HUDEP-2 (cell line): ENCODE results near the gene ZFAND4.
"Not testable (repeated sequence)": the region's sequence is repeated elsewhere in the genome, so short reads cannot be mapped to it uniquely, and the experiment has no call there.

ENCODE experiments used
- DNase-seq, 76 experiments: peaks; one replicate each; lab custom pipeline; 2025; ENCODE audit not compliant: unreplicated experiment in 76 of 76; lab: John Stamatoyannopoulos, UW

Gene ZFAND4

GRCh38 chr10:45644527-45644926 is 28.0 kb downstream of the ZFAND4 start:
- no peak for DNase-seq

GRCh38 chr10:45640941-45641340 is 31.6 kb downstream of the ZFAND4 start:
- no peak for DNase-seq

GRCh38 chr10:45640049-45640448 is 32.5 kb downstream of the ZFAND4 start:
- no peak for DNase-seq

DNA sequence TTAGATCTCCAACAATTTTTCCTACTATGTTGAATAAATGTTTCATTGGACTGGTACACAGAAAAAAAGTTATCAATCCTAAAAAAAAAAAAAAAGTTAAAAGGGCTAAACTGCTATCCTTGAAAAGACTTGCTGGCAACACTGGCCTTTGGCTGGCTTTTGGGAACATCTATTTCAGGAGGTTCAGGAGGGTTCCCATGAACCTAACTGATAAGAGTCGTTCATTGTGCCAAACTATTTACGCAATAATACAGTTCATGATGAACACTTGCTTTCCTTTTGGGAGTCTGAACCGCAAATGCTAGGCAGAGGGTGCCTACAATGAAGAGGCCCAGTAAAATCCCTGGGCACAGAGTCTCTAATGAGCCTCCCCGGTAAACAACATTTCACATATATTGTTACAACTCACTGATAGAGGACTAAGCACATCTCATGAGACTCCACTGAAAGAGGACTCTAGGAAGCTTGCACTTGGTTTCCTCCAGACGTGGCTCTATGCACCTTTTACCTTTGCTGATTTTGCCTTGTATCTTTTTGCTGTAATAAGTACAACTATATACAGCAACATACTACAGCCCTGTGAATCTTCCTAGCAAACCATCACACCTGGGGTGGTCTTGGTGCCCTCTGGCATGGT is 45.0 kb downstream of the ZFAND4 start:
- DNase-seq: no peak

- no peak for DNase-seq
These were observed 46.7 kb downstream of the ZFAND4 start for GRCh38 chr10:45625879-45626278.

DNA sequence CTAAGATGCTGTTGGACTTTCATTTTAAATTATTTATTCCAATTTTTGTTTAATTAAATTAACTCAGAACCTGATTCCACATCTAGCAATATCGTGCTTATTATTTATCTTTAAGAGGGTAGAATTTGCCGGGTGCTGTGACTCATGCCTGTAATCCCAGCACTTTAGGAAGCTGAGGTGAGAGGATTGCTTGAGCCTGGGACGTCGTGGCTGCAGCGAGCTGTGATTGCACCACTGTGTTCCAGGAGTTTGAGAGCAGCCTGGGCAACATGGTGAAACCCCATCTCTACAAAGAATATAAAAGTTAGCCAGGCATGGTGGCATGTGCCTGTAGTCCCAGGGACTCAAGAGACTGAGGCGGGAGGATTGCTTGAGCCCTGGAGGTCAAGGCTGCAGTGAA is 47.8 kb downstream of the ZFAND4 start:
- no peak for DNase-seq

GRCh38 chr10:45614869-45615268 is 57.7 kb downstream of the ZFAND4 start:
- no peak for DNase-seq

DNA sequence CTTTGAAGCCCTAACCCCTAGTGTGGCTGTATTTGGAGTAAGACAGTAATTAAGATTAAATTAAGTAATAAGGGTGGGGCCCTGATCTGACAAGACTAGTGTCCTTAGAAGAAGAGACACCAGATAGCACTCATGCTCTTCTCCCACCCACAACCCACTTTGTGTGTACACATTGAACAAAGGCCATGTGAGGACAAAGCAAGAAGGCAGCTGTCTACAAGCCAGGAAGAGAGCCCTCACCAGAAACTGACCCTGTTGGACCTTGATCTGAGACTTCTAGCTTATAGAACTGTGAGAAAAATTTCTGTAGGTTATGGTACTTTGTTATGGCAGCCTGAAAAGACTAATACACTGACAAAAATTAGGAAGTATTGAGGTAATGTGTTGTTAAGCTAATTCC is 59.8 kb downstream of the ZFAND4 start:
- DNase-seq: no peak

- no peak for DNase-seq
These were observed 64.5 kb downstream of the ZFAND4 start for GRCh38 chr10:45608052-45608451.

DNA sequence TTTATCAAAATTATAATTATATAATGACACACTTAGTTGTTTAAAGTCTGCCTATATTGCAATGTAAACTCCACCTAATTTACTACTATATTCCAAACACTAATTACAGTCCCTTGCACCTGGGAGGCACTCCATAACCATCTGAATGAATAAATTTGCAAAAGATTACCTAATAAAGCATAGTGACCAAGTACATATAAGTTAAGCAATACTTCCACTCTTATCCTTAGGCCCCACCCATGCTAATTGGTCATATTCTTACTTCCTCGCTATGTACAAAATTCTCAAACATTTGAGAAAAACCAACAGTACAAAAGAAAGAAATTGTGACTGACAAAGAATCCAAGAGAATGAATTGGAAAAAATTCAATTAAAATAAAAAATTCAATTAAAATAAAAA is 65.3 kb downstream of the ZFAND4 start:
- no peak for DNase-seq

DNA sequence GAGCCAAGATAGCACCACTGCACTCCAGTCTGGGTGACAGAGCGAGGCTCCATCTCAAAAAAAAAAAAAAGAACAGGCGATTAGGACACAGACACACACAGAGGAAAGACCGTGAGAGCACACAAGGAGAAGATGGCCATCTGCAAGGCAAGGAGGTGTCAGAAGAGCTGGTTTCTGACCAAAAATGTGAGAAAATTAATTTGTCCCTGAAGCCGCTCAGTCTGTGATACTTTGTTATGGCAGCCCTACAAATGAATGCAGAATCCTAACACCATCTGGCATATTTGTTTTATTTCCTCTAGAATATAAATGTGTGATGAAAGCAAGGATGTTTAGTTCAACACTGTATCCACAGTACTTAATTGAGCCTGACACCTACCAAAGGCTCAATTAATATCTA is 69.7 kb downstream of the ZFAND4 start:
- no peak for DNase-seq

GRCh38 chr10:45602082-45602730 is 70.4 kb downstream of the ZFAND4 start:
- no peak for DNase-seq

- not testable (repeated sequence) for DNase-seq
These were observed 71.2 kb downstream of the ZFAND4 start for GRCh38 chr10:45601254-45601930.

DNA sequence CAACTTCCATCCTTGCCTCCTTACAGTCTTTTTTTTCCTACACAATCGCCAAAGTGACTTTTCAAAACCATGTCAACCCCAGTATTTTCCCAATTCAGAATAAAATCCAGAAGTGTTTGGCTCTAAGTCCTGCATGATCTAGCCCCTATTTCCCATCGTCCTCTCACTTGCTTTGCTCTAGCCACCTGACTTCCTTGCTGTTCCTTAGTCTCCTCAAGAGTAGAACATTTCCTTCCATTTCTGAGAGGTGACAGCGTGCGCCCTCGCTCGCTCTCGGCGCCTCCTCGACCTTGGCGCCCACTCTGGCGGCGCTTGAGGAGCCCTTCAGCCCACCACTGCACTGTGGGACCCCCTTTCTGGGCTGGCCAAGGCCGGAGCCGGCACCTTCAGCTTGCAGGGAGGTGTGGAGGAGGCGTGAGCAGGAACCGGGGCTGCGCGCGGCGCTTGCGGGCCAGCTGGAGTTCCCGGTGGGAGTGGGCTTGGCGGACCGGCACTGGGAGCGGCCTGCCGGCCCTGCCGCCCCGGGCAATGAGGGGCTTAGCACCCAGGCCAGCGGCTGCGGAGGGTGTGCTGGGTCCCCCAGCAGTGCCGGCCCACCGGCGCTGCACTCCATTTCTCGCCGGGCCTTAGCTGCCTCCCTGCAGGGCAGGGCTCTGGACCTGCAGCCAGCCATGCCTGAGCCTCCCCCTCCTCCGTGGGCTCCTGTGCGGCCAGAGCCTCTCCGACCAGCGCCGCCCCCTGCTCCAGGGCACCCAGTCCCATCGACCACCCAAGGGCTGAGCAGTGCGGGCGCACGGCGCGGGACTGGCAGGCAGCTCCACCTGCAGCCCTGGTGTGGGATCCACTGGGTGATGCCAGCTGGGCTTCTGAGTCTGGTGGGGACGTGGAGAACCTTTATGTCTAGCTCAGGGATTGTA is 72.0 kb downstream of the ZFAND4 start:
- not testable (repeated sequence) for DNase-seq

- DNase-seq: no peak
These were observed 72.9 kb downstream of the ZFAND4 start for GRCh38 chr10:45599646-45600045.

GRCh38 chr10:45599021-45599603 is 73.5 kb downstream of the ZFAND4 start:
- DNase-seq: peak in 3 of 76 experiments; percentile 13 to 29 (median 17)

DNA sequence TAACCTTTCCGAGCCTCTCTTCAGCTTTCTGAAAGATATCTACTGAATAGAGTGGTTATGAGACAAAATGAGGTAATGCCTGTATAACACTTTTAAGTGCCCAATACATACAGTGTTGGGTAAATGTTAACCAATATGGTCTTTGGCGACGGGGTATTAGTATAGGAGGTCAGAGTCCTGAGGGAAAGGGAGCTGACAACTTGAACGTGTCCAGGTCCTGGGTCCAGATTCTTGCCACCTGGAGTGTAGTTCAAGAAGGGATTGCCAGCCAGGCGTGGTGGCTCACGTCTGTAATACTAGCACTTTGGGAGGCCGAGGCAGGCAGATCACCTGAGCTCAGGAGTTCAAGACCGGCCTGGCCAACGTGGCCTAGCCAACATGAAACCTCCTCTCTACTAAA is 76.0 kb downstream of the ZFAND4 start:
- DNase-seq: no peak

DNA sequence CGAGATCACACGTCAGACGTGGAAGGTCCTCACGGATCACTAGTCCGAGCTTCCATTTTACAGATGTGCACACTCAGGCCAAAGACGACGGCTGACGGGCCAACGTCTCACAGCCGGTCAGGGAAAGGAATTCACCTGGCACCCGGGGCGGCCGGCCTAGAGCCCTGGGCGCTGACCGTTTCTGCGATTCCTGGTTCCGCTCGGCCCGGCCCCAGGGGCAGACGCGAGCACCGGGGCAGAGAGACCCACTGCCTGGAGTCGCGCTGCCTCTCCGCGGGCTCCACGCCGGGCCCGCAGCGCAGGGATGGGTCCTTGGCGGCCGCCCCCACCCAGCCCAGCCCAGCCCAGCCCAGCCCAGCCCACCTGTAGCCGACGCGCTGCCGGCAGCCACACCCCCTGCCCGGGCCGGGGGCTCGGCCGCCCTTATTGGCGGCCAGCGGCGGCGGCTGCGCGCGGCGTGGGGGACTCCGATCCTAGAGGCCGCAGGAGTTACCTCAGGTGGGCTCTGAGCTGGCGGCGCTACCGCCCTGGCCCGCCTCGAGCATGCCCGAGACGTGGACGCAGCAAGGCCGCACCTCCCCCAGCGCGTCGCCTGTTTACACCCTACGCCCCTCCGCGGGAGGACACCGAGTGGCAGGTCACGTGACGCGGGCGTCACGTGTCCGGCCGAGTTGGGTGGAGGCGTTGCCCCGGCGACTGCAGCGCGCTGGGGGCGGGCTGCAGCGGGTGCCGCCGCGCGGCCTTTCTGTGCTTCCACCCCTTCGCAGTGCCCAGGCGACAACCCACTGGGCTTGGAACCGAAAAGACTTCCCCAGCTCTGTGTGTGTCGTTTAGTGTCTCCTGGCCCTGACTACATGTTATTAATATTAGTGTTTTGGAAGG is 78.1 kb downstream of the ZFAND4 start:
- peak in 74 of 76 experiments; percentile 59 to 96 (median 88) for DNase-seq

DNA sequence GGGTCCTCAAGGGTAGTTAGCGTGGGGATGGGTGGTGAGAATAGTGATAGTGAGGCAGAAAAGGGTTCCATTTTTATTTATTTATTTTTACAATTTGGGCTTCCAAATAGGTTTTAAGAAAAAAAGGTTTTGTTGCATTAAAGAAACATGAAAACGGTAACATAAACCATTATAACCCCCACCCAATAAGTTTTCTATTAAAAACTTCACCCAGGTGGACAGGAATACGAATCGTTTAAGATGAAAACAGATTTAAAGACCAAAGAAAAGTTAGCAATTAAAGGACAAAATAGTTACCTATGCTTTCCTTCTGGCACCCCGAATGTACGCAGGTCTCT is 78.7 kb downstream of the ZFAND4 start:
- DNase-seq: no peak

DNA sequence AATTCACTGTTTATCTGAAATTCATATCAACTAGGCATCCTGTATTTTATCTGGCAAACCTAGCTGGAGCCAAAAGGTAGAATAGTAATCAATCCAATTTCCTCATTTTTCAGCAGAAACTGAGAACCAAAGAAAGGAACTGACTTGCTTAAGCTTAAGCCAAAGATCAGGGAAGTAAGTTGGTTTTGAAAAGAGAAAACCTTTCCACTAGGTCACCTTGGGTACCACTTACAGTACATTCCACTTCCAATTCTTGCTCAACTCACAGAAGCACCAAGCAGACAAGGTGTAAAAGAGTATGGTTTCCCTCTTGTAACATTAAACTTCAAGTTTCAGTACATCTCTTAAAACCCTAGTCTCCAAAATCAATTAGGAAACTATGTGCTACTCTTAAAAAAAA is 79.6 kb downstream of the ZFAND4 start:
- DNase-seq: no peak
